ENCODE data around the gene FHOD1. TPM values are rescaled to one million over a fixed set of nuclear protein-coding genes. Genes with fewer than 3 reads are reported as not detected.
A peak's percentile ranks its signal among the peaks of the same experiment; 100 is the strongest.

The FHOD1 gene
- total and polyA plus RNA-seq, 12 donors, result 16.6 to 148 (median 45.5) TPM

GRCh38 chr16:67201411-67202345 is 45.6 kb downstream of the FHOD1 start:
- peaks cover 0 to 30% of the 10 kb centered on the region in 2 donors for H3K36me3 ChIP-seq (replicated peaks in 1 of 2)
- WGBS, 4 donors, result 94 to 97% (median 95%) methylated on average over 22 to 40 of the region's 40 CpGs
- H3K27ac ChIP-seq, result no peak overlapping the region

GRCh38 chr16:67200491-67200890 is 46.8 kb downstream of the FHOD1 start:
- no peak for DNase-seq

More at GRCh38 chr16:67201411-67202345, 45.6 kb downstream of the FHOD1 start:
- intact Hi-C loops (cut with DNase I), result no loop called here
- H3K4me1 ChIP-seq (replicated peaks in 1 of 2), result peaks cover 0 to 5% of the 10 kb centered on the region in 2 donors
- H3K27me3 ChIP-seq, result no peaks in the 10 kb centered on the region
- TF ChIP-seq POLR2A (IDR thresholded peaks at IDR 0.05) (no peak), CTCF (IDR thresholded peaks at IDR 0.05) (no peak)
- DNase-seq, result no peak
- H3K4me3 ChIP-seq, result no peak overlapping the region
- no peaks in the 10 kb centered on the region for H3K9me3 ChIP-seq (replicated peaks in 1 of 3)

GRCh38 chr16:67199808-67200198 is 47.5 kb downstream of the FHOD1 start:
- H3K4me1 ChIP-seq (replicated peaks in 1 of 2), result peaks cover 0 to 5% of the 10 kb centered on the region in 2 donors

More at GRCh38 chr16:67200491-67200890, 46.8 kb downstream of the FHOD1 start:
- TF ChIP-seq CTCF (IDR thresholded peaks at IDR 0.05) (no peak), POLR2A (IDR thresholded peaks at IDR 0.05) (no peak)
- H3K4me1 ChIP-seq (replicated peaks in 1 of 2), result peaks cover 0 to 5% of the 10 kb centered on the region in 2 donors
- no peak overlapping the region for H3K27ac ChIP-seq
- no peaks in the 10 kb centered on the region for H3K9me3 ChIP-seq (replicated peaks in 1 of 3)
- peaks cover 0 to 42% of the 10 kb centered on the region in 2 donors for H3K36me3 ChIP-seq (replicated peaks in 1 of 2)
- 69 to 91% (median 80%) methylated on average over 4 to 8 of the region's 8 CpGs for whole genome bisulfite sequencing, 4 donors
- H3K4me3 ChIP-seq, result no peak overlapping the region
- H3K27me3 ChIP-seq, result no peaks in the 10 kb centered on the region
- intact Hi-C loops (cut with DNase I), result no loop called here

More at GRCh38 chr16:67199808-67200198, 47.5 kb downstream of the FHOD1 start:
- Histone ChIP-seq H3K27me3 (no peaks in the 10 kb centered on the region), H3K9me3 (replicated peaks in 1 of 3) (no peaks in the 10 kb centered on the region), H3K36me3 (replicated peaks in 1 of 2) (peaks cover 0 to 49% of the 10 kb centered on the region in 2 donors), H3K4me3 (no peak overlapping the region), H3K27ac (no peak overlapping the region)
- 29 to 67% (median 42%) methylated on average over 14 to 22 of the region's 22 CpGs for WGBS, 4 donors
- TF ChIP-seq CTCF (IDR thresholded peaks at IDR 0.05) (peak in 1 of 6 experiments; percentile 9), POLR2A (IDR thresholded peaks at IDR 0.05) (no peak)
- DNase-seq, result no peak
- intact Hi-C loops (cut with DNase I), result no loop called here
